H1 (cell line): ENCODE measurements around the gene GAB2. TPM values are rescaled to one million over a fixed set of nuclear protein-coding genes. Genes with fewer than 3 reads are reported as not detected.

ENCODE experiments used
- CTCF ChIA-PET: fragments of 300-600 bp; sonication (Branson Sonifier 250); formaldehyde crosslinking; loops from one replicate; lab custom pipeline; 2021; ENCODE audit not compliant: partially characterized antibody; lab: Charles Lee
- POLR2A ChIA-PET: fragments of 300-600 bp; sonication (Branson Sonifier 250); formaldehyde crosslinking; loops from one replicate; lab custom pipeline; 2021; ENCODE audit warnings: inconsistent platforms; ENCODE audit not compliant: partially characterized antibody; lab: Charles Lee
- DNase-seq, 2 experiments: peaks; one replicate each; pipeline versions ENCODE4 v3.0.0 to v3.0.0-alpha.2; 2010 to 2022; ENCODE audit warnings: low spot score in 2 of 2, low read depth in 1 of 2, mixed read lengths in 1 of 2
- FAIRE-seq: peaks from 2 replicates; lab custom pipeline; 2011; peaks lifted over from hg19 to GRCh38; lab: Jason Lieb, UNC
- H2AFZ ChIP-seq: 2 replicates; pipeline ENCODE4 v1.8.1; 2012; ENCODE audit warnings: low read length, inconsistent platforms
- H2AK5ac ChIP-seq: 2 replicates; pipeline ENCODE4 v1.6.1; 2013; ENCODE audit warnings: low read depth, low read length
- H2BK120ac ChIP-seq: replicated peaks from 2 replicates; pipeline ENCODE3; 2013; ENCODE audit warnings: low read depth, low read length, inconsistent platforms
- H2BK12ac ChIP-seq: 2 replicates; pipeline ENCODE4 v1.6.1; 2013; ENCODE audit warnings: low read depth, low read length
- H2BK15ac ChIP-seq: 2 replicates; pipeline ENCODE4 v1.6.1; 2013; ENCODE audit warnings: low read length
- H2BK20ac ChIP-seq: 2 replicates; pipeline ENCODE4 v1.6.1; 2013; ENCODE audit warnings: low read length
- H2BK5ac ChIP-seq: 2 replicates; pipeline ENCODE4 v1.6.1; 2013; ENCODE audit warnings: low read depth, low read length
- H3K14ac ChIP-seq: 2 replicates; pipeline ENCODE4 v1.6.1; 2013; ENCODE audit warnings: inconsistent platforms; ENCODE audit not compliant: insufficient read length
- H3K18ac ChIP-seq: 2 replicates; pipeline ENCODE4 v1.6.1; 2013; ENCODE audit warnings: low read length; ENCODE audit errors: extremely low read depth
- H3K23ac ChIP-seq: 2 replicates; pipeline ENCODE4 v1.6.1; 2013; ENCODE audit warnings: inconsistent platforms; ENCODE audit not compliant: insufficient read length
- H3K23me2 ChIP-seq: 2 replicates; pipeline ENCODE4 v1.6.1; 2013; ENCODE audit warnings: low read depth, low read length
- H3K27ac ChIP-seq: 2 replicates; pipeline ENCODE4 v1.6.1; 2011; ENCODE audit warnings: low read depth, low read length, inconsistent platforms
- H3K27me3 ChIP-seq, 4 experiments: replicated peaks in 1 of 4; 1 replicate in 1 of 4; 2 replicates in 3 of 4; pipeline versions ENCODE4 v1.6.1 to v1.8.1; 2011 to 2013; ENCODE audit warnings: low read length in 3 of 4, mild to moderate bottlenecking in 3 of 4, inconsistent platforms in 2 of 4, mixed read lengths in 2 of 4, moderate library complexity in 1 of 4; ENCODE audit not compliant: control insufficient read depth in 3 of 4, insufficient read depth in 3 of 4; ENCODE audit errors: extremely low read depth in 1 of 4
- H3K36me3 ChIP-seq, 4 experiments: 2 replicates each; pipeline versions ENCODE4 v1.6.1 to v1.8.1; 2011 to 2013; ENCODE audit warnings: mild to moderate bottlenecking in 4 of 4, low read length in 3 of 4, moderate library complexity in 2 of 4, control low read depth in 1 of 4, inconsistent platforms in 1 of 4; ENCODE audit not compliant: insufficient read depth in 4 of 4, control insufficient read depth in 2 of 4
- H3K4ac ChIP-seq: replicated peaks from 2 replicates; pipeline ENCODE3; 2013; ENCODE audit warnings: low read length, low read depth, mixed read lengths, inconsistent platforms; ENCODE audit not compliant: insufficient read length
- H3K4me1 ChIP-seq, 4 experiments: replicated peaks in 1 of 4; 1 replicate in 1 of 4; 2 replicates in 3 of 4; pipeline versions ENCODE4 v1.6.1 to v1.8.1; 2011 to 2013; ENCODE audit warnings: low read length in 3 of 4, inconsistent platforms in 2 of 4, mixed read lengths in 1 of 4; ENCODE audit not compliant: insufficient read depth in 4 of 4, control insufficient read depth in 3 of 4
- H3K4me2 ChIP-seq, 2 experiments: 2 replicates each; pipeline versions ENCODE4 v1.6.1 to v1.8.1; 2011 to 2013; ENCODE audit warnings: low read depth in 2 of 2, low read length in 2 of 2, control low read depth in 1 of 2, inconsistent platforms in 1 of 2, mild to moderate bottlenecking in 1 of 2; ENCODE audit not compliant: insufficient read depth in 1 of 2
- H3K4me3 ChIP-seq, 4 experiments: fragments of 200-600, 300-600 bp in 1 of 4; sonication (generic), shearing (Covaris generic), sonication (Bioruptor Twin) in 1 of 4; 2 replicates each; pipeline versions ENCODE4 v1.5.1 to v1.8.1; 2011 to 2016; ENCODE audit warnings: low read length in 4 of 4, low read depth in 3 of 4, control low read depth in 2 of 4, inconsistent platforms in 2 of 4, mild to moderate bottlenecking in 2 of 4, mixed read lengths in 1 of 4, moderate library complexity in 1 of 4; ENCODE audit not compliant: insufficient read depth in 2 of 4; ENCODE audit errors: extremely low read depth in 1 of 4
- H3K56ac ChIP-seq: replicated peaks from 2 replicates; pipeline ENCODE3; 2013; ENCODE audit warnings: low read depth, mild to moderate bottlenecking, mixed read lengths, low read length, inconsistent platforms; ENCODE audit not compliant: insufficient read length
- H3K79me1 ChIP-seq: 2 replicates; pipeline ENCODE4 v1.6.1; 2013; ENCODE audit warnings: low read depth, low read length, control low read depth
- H3K79me2 ChIP-seq, 2 experiments: 2 replicates each; pipeline versions ENCODE4 v1.6.1 to v1.8.1; 2012 to 2013; ENCODE audit warnings: low read length in 2 of 2, mild to moderate bottlenecking in 2 of 2, inconsistent platforms in 1 of 2; ENCODE audit not compliant: insufficient read depth in 2 of 2, control insufficient read depth in 1 of 2
- H3K9ac ChIP-seq, 4 experiments: replicated peaks in 1 of 4; 1 replicate in 1 of 4; 2 replicates in 3 of 4; pipeline versions ENCODE4 v1.6.1 to v1.8.1; 2011 to 2013; ENCODE audit warnings: low read depth in 3 of 4, low read length in 3 of 4, control low read depth in 2 of 4, mild to moderate bottlenecking in 2 of 4, moderate library complexity in 2 of 4, inconsistent platforms in 1 of 4; ENCODE audit errors: extremely low read depth in 1 of 4
- H3K9me3 ChIP-seq, 2 experiments: 2 replicates each; pipeline versions ENCODE4 v1.6.1 to v1.8.1; 2012 to 2013; ENCODE audit warnings: mild to moderate bottlenecking in 2 of 2, moderate library complexity in 2 of 2, control low read depth in 1 of 2, inconsistent platforms in 1 of 2, low read depth in 1 of 2, low read length in 1 of 2, mixed read lengths in 1 of 2; ENCODE audit not compliant: insufficient read depth in 2 of 2
- H4K20me1 ChIP-seq, 2 experiments: replicated peaks in 1 of 2; 2 replicates each; pipeline versions ENCODE3 to v1.8.1; 2011 to 2013; ENCODE audit warnings: inconsistent platforms in 2 of 2, low read length in 2 of 2, mild to moderate bottlenecking in 1 of 2; ENCODE audit not compliant: insufficient read depth in 2 of 2, control insufficient read depth in 1 of 2
- H4K5ac ChIP-seq: 2 replicates; pipeline ENCODE4 v1.6.1; 2013; ENCODE audit warnings: low read length, low read depth, mixed read lengths, inconsistent platforms; ENCODE audit not compliant: insufficient read length
- H4K8ac ChIP-seq: 2 replicates; pipeline ENCODE4 v1.8.0; 2013; ENCODE audit warnings: mild to moderate bottlenecking, moderate library complexity, low read length, inconsistent platforms; ENCODE audit not compliant: insufficient read depth; ENCODE audit errors: extremely low read depth
- H4K91ac ChIP-seq: replicated peaks from 2 replicates; pipeline ENCODE3; 2013; ENCODE audit warnings: low read length, mixed read lengths, inconsistent platforms; ENCODE audit not compliant: insufficient read length
- CHD1 ChIP-seq: IDR thresholded peaks from 2 replicates; pipeline ENCODE4 v1.6.1; 2012; ENCODE audit warnings: low read depth, low read length, improper control_type of control experiment
- CREB1 ChIP-seq: IDR thresholded peaks from 2 replicates; pipeline ENCODE4 v1.6.1; 2012; ENCODE audit warnings: inconsistent platforms
- CTBP2 ChIP-seq: IDR thresholded peaks from 2 replicates; pipeline ENCODE4 v1.7.0; 2011; ENCODE audit warnings: borderline replicate concordance, mild to moderate bottlenecking, moderate library complexity, mixed read lengths, low read length; ENCODE audit not compliant: insufficient read depth, insufficient read length
- EP300 ChIP-seq, 2 experiments: IDR thresholded peaks; 1 replicate in 1 of 2; 2 replicates in 1 of 2; pipeline ENCODE4 v1.6.1; 2011 to 2012; ENCODE audit warnings: low read depth in 2 of 2, low read length in 2 of 2, mild to moderate bottlenecking in 2 of 2, borderline replicate concordance in 1 of 2, inconsistent platforms in 1 of 2, moderate library complexity in 1 of 2
- EZH2 ChIP-seq: fragments of 200-600 bp; sonication (generic); IDR thresholded peaks from 2 replicates; pipeline ENCODE4 v1.7.1; 2012; ENCODE audit warnings: low read depth, mild to moderate bottlenecking, moderate library complexity, low read length, inconsistent platforms; ENCODE audit not compliant: severe bottlenecking
- HDAC6 ChIP-seq: IDR thresholded peaks from one replicate; pipeline ENCODE4 v1.7.1; 2012; ENCODE audit warnings: low read depth, mild to moderate bottlenecking, inconsistent platforms, low read length, moderate library complexity
- JUN ChIP-seq: IDR thresholded peaks from 2 replicates; pipeline ENCODE4 v1.6.1; 2011; ENCODE audit warnings: low read depth, mild to moderate bottlenecking, improper control_type of control experiment, low read length
- KDM4A ChIP-seq: IDR thresholded peaks from one replicate; pipeline ENCODE4 v1.7.1; 2012; ENCODE audit warnings: low read depth, mild to moderate bottlenecking, moderate library complexity, low read length, inconsistent platforms; ENCODE audit not compliant: severe bottlenecking
- KDM5A ChIP-seq: fragments of 200-600 bp; IDR thresholded peaks from 2 replicates; pipeline ENCODE4 v1.7.1; 2012; ENCODE audit warnings: mild to moderate bottlenecking, low read length, inconsistent platforms, mixed read lengths
- MAFK ChIP-seq: IDR thresholded peaks from 2 replicates; pipeline ENCODE4 v1.6.1; 2012; ENCODE audit warnings: low read depth, mild to moderate bottlenecking, improper control_type of control experiment, low read length
- RXRA ChIP-seq: IDR thresholded peaks from 2 replicates; pipeline ENCODE4 v1.6.1; 2011; ENCODE audit warnings: low read depth, mild to moderate bottlenecking, low read length, moderate library complexity; ENCODE audit not compliant: insufficient read depth
- SIRT6 ChIP-seq: IDR thresholded peaks from one replicate; pipeline ENCODE4 v1.7.1; 2012; ENCODE audit warnings: low read length, inconsistent platforms
- SUZ12 ChIP-seq: fragments of 200-600 bp; sonication (generic); IDR thresholded peaks from 2 replicates; pipeline ENCODE4 v1.6.1; 2012; ENCODE audit warnings: mild to moderate bottlenecking, inconsistent platforms, low read length, moderate library complexity, mixed read lengths
- TEAD4 ChIP-seq: IDR thresholded peaks from 2 replicates; pipeline ENCODE4 v1.6.1; 2012; ENCODE audit warnings: low read depth, low read length, inconsistent platforms, mixed read lengths
- WGBS, 2 experiments: shearing (Covaris generic) in 1 of 2; methylation state at CpG; one replicate each; pipeline versions ENCODE4 v1.1.6 to v1.1.7; 2013 to 2015; ENCODE audit warnings: low lambda C conversion rate in 2 of 2, mixed read lengths in 2 of 2, inconsistent platforms in 1 of 2, low coverage in 1 of 2, missing lambda C conversion rate in 1 of 2; ENCODE audit not compliant: insufficient replicate concordance in 2 of 2, insufficient coverage in 1 of 2, insufficient read length in 1 of 2; ENCODE audit errors: extremely low coverage in 1 of 2, missing lambda C conversion rate in 1 of 2; 5-methylcytosine and 5-hydroxymethylcytosine counted together
- polyA plus RNA-seq, 7 experiments: library from polyadenylated mRNA; depleted of rRNA in 3 of 7; stranded (reverse) in 5 of 7; unstranded in 2 of 7; fragments of >200 nt in 5 of 7; fragments of 200-250 nt in 2 of 7; gene quantifications; 1 replicate in 5 of 7; 2 replicates in 1 of 7; 4 replicates in 1 of 7; pipeline versions ENCODE4 v1.2.1 to v1.2.3, GENCODE V29; 2011 to 2013; ENCODE audit warnings: missing spikeins in 2 of 7, mixed read lengths in 2 of 7
- total RNA-seq: library from RNA; stranded (reverse); fragmentation: NEBNext Ultra II Directional; extraction: Animal tissue kit (Norgen Biotek cat#: 25700); gene quantifications from 2 replicates; pipeline ENCODE4 v1.2.1, GENCODE V29; 2021

Gene GAB2
- total and polyA plus RNA-seq, 2 of the 8 experiments (the other 6 are each of a cell fraction or from before 2014, with no cell fraction given), result 6.3 to 14.0 TPM

GRCh38 chr11:78176605-78177141, 240.9 kb downstream of the GAB2 start:
- no peak overlapping the region for H3K27ac ChIP-seq
- no peaks in the 10 kb centered on the region for H3K36me3 ChIP-seq

More at GRCh38 chr11:78176605-78177141, 240.9 kb downstream of the GAB2 start:
- Histone ChIP-seq H3K27me3 (no peaks in the 10 kb centered on the region), H2BK20ac (no peak overlapping the region), H3K14ac (no peak overlapping the region), H4K20me1 (no peaks in the 10 kb centered on the region), H3K56ac (no peak overlapping the region), H4K91ac (no peak overlapping the region), H3K4ac (no peak overlapping the region), H2AFZ (no peak overlapping the region), H3K4me2 (no peak overlapping the region), H3K9ac (no peak overlapping the region), H3K4me1 (peaks cover 0 to 2% (median 0%) of the 10 kb centered on the region in 4 experiments; a peak in 1 of 7 replicates), H4K8ac (no peak overlapping the region), H3K23me2 (0 out of 2 replicates have a peak, but pooled peaks cover 2% of the 10 kb centered on the region), H3K23ac (no peak overlapping the region), H2BK12ac (no peak overlapping the region), H2AK5ac (no peak overlapping the region), H3K4me3 (no peak overlapping the region), H2BK15ac (no peak overlapping the region), H2BK120ac (no peak overlapping the region), H3K18ac (no peak overlapping the region), H4K5ac (no peak overlapping the region), H2BK5ac (no peak overlapping the region), H3K79me2 (no peaks in the 10 kb centered on the region), H3K9me3 (no peaks in the 10 kb centered on the region), H3K79me1 (no peaks in the 10 kb centered on the region)
- DNase-seq, result no peak
- TF ChIP-seq RXRA (no peak), EP300 (IDR thresholded peaks at IDR 0.05; ENCODE audit: borderline replicate concordance in 1 of 2, low read depth in 2 of 2, low read length in 2 of 2) (no peak), JUN (no peak), CTBP2 (no peak), TEAD4 (no peak), KDM4A (no peak), CHD1 (no peak), MAFK (no peak), SIRT6 (no peak), KDM5A (no peak), CREB1 (no peak), EZH2 (no peak), HDAC6 (no peak), SUZ12 (no peak)
- POLR2A ChIA-PET, result no interaction called here
- WGBS, 2 experiments, result 90% methylated on average over 10 of the region's 10 CpGs; no CpG with 5 or more reads in 1 of the 2 experiments
- CTCF ChIA-PET, result interaction anchor here (0.6 to 1.1 kb wide), 2 partner anchors 24 to 1167 kb away, joined by 3 read pairs; no protein-coding TSS in a partner anchor
- no peak for FAIRE-seq
